Right atrium auricular region (tissue), 2 donors: Measurements from ENCODE around the gene NUDC. TPM values are rescaled to one million over a fixed set of nuclear protein-coding genes. Genes with fewer than 3 reads are reported as not detected.

ENCODE experiments used
- DNase-seq: peaks from one replicate; pipeline ENCODE4 v3.0.0-alpha.2; 2019; ENCODE audit warnings: low spot score
- H3K27ac ChIP-seq, 2 donors: fragments of 200-600 bp; sonication (generic); 1 replicate in 1 of 2; 2 replicates in 1 of 2; pipeline ENCODE4 v1.5.1; 2016 to 2019
- H3K27me3 ChIP-seq, 2 donors: fragments of 200-600 bp; sonication (generic); one replicate each; pipeline versions ENCODE4 v1.5.1 to v1.6.0; 2017 to 2019
- H3K36me3 ChIP-seq: fragments of 200-600 bp; sonication (generic); one replicate; pipeline ENCODE4 v1.5.1; 2016
- H3K4me1 ChIP-seq, 2 donors: fragments of 200-600 bp; sonication (generic); one replicate each; pipeline versions ENCODE4 v1.5.1 to v1.6.0; 2017 to 2019
- H3K4me3 ChIP-seq, 2 donors: fragments of 200-600 bp; sonication (generic); 1 replicate in 1 of 2; 2 replicates in 1 of 2; pipeline ENCODE4 v1.5.1; 2017 to 2019; ENCODE audit warnings: mild to moderate bottlenecking in 1 of 2, moderate library complexity in 1 of 2
- H3K9me3 ChIP-seq, 2 donors: fragments of 200-600 bp; sonication (generic); one replicate each; pipeline ENCODE4 v1.5.1; 2019
- CTCF ChIP-seq, 2 donors: fragments of 200-600 bp; sonication (generic); IDR thresholded peaks; one replicate each; pipeline ENCODE4 v1.5.1; 2019; ENCODE audit warnings: antibody characterized with exemption in 2 of 2
- total RNA-seq, 2 donors: library from RNA; depleted of rRNA; stranded (reverse); fragments of >200 nt; gene quantifications; one replicate each; pipeline ENCODE4 v1.1.0, GENCODE V29; 2016

NUDC gene
- total RNA-seq, 2 donors from 2014 or later: 66.7 to 82.3 TPM

GRCh38 chr1:26957306-26957705 is 35.8 kb downstream of the NUDC start:
- no peak for TF ChIP-seq CTCF (IDR thresholded peaks at IDR 0.05)
- no peak overlapping the region for H3K4me3 ChIP-seq
- H3K27me3 ChIP-seq: peaks cover 0 to 16% of the 10 kb centered on the region in 2 donors

DNA sequence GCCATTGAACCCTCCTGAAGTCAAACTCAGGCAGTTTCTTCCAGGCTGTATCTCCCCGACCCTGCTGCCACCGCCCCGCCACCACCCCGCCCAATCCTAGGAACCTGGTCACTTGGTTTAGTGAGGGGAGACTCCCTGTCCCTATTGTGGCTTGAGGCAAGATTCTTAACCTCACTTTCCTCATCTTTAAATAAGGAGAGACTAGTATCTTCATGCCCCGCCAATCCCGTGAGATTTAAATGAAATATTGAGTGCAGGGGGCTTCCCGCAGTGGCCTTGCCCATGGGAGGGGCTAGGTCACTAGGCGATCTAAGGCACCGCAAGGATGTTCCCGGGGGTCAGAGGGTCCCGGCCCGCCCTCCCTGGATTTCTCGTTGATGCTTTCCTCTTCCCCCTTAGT is 37.7 kb downstream of the NUDC start:
- Histone ChIP-seq H3K9me3 (peaks cover 0 to 11% of the 10 kb centered on the region in 2 donors), H3K27ac (no peak overlapping the region), H3K27me3 (peaks cover 0 to 16% of the 10 kb centered on the region in 2 donors), H3K36me3 (no peaks in the 10 kb centered on the region), H3K4me3 (peak overlapping the region in 1 of 2 donors; percentile 58), H3K4me1 (peaks cover 0 to 12% of the 10 kb centered on the region in 2 donors)
- no peak for TF ChIP-seq CTCF (IDR thresholded peaks at IDR 0.05)
- no peak for DNase-seq

More at GRCh38 chr1:26957306-26957705, 35.8 kb downstream of the NUDC start:
- H3K36me3 ChIP-seq: no peaks in the 10 kb centered on the region
- DNase-seq: no peak
- H3K27ac ChIP-seq: no peak overlapping the region
- peaks cover 0 to 11% of the 10 kb centered on the region in 2 donors for H3K9me3 ChIP-seq
- peaks cover 0 to 12% of the 10 kb centered on the region in 2 donors for H3K4me1 ChIP-seq

DNA sequence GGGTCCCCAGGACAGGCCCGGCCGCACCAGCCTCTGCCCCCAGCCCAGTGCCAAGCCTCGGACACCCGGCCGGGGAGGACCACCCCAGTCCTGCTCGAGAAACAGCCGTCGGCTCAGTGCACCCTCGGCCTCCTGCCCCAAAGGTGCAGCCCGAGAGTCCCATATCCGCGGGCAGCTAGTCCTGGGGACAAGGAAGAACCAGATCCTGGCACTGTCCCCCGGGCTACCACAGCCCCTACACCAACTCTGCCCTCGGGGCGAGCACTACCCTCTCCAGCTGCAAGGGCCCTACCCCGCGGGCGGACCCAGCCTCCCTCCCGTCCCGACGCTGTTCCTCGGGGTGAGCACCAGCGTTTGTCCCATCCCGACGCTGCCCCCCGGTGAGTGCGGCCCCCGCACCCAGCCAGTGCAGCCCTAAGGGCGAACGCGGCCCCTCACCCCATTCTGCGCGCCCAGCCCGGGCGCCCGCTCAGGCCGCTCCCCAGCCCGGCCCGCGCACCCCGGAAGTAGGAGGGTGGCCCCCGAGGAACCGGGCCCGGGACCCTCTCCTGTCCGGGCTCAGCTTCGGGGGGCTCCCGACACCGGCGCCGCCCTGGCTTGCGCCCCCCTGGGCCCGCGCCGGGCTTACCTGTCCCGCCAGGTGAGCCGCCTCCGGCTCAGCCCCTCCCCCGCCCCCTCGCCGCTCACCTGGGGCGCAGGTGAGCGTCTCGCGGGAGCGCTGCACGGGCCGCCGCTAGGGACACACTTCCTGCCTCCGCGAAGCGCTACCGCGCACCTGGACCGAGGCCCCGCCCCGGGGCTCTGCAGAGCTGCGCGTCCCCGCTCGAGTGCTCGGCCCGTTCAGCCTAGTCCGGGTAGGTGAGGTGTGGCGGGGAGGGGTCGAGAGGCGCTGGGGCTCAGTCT is 38.4 kb downstream of the NUDC start, which contains the start of gene KDF1:
Gene KDF1 (minus strand): TSS at position 747 of the 903 bp plus-strand sequence. CDS start 8,088 bp downstream, outside the sequence.
- DNase-seq: no peak
- peaks cover 0 to 16% of the 10 kb centered on the region in 2 donors for H3K27me3 ChIP-seq
- TF ChIP-seq CTCF (IDR thresholded peaks at IDR 0.05): no peak

GRCh38 chr1:26960625-26960966 is 39.1 kb downstream of the NUDC start:
- no peak for TF ChIP-seq CTCF (IDR thresholded peaks at IDR 0.05)
- DNase-seq: no peak
- Histone ChIP-seq H3K4me1 (peaks cover 0 to 12% of the 10 kb centered on the region in 2 donors), H3K9me3 (peaks cover 0 to 11% of the 10 kb centered on the region in 2 donors), H3K27me3 (peaks cover 0 to 16% of the 10 kb centered on the region in 2 donors), H3K36me3 (no peaks in the 10 kb centered on the region), H3K4me3 (peak overlapping the region; percentile 43 to 58), H3K27ac (no peak overlapping the region)

More for the DNA sequence above, 38.4 kb downstream of the NUDC start, which contains the start of gene KDF1:
- no peak within 1 kb of the TSS for H3K27ac ChIP-seq
- H3K9me3 ChIP-seq: peaks cover 0 to 11% of the 10 kb centered on the region in 2 donors
- no peaks in the 10 kb centered on the region for H3K36me3 ChIP-seq
- H3K4me1 ChIP-seq: peaks cover 0 to 12% of the 10 kb centered on the region in 2 donors
- peak within 1 kb of the TSS; percentile 43 to 58 for H3K4me3 ChIP-seq

- no peak overlapping the region for H3K27ac ChIP-seq
- H3K27me3 ChIP-seq: peaks cover 0 to 16% of the 10 kb centered on the region in 2 donors
- no peak for TF ChIP-seq CTCF (IDR thresholded peaks at IDR 0.05)
- H3K4me3 ChIP-seq: no peak overlapping the region
- no peaks in the 10 kb centered on the region for H3K9me3 ChIP-seq
- no peak for DNase-seq
- H3K36me3 ChIP-seq: no peaks in the 10 kb centered on the region
- H3K4me1 ChIP-seq: peaks cover 0 to 12% of the 10 kb centered on the region in 2 donors
Observed at GRCh38 chr1:26961826-26962225, 40.3 kb downstream of the NUDC start.
